WTC11 (cell line): Measurements from ENCODE around the gene CRADD. TPM values are rescaled to one million over a fixed set of nuclear protein-coding genes. Genes with fewer than 3 reads are reported as not detected.

Experiments used
- ATAC-seq: fragments of 200-7000 bp; cut with Tn5 transposase; 2 replicates; pipeline ENCODE4 v1.10.0; 2021; ENCODE audit warnings: mild to moderate bottlenecking, moderate library complexity
- CTCF ChIA-PET: fragments of 300-600 bp; sonication (Branson Sonifier 250); formaldehyde crosslinking; loops from one replicate; lab custom pipeline; 2021; ENCODE audit warnings: antibody characterized with exemption; lab: Charles Lee
- POLR2A ChIA-PET: fragments of 350-600 bp; sonication (Branson Sonifier 250); formaldehyde crosslinking; loops from one replicate; lab custom pipeline; 2021; ENCODE audit warnings: antibody characterized with exemption; lab: Charles Lee
- DNase-seq: peaks from one replicate; pipeline ENCODE4 v3.0.0; 2021; ENCODE audit warnings: low spot score
- H3K27ac Mint-ChIP-seq: 2 replicates; pipeline ENCODE4 v1.8.0; 2021; ENCODE audit warnings: mixed read lengths
- H3K27me3 Mint-ChIP-seq: 2 replicates; pipeline ENCODE4 v1.8.0; 2021; ENCODE audit warnings: low read depth, mild to moderate bottlenecking, moderate library complexity, mixed read lengths
- H3K36me3 Mint-ChIP-seq: 2 replicates; pipeline ENCODE4 v1.8.0; 2021; ENCODE audit warnings: mixed read lengths
- H3K4me1 Mint-ChIP-seq: 2 replicates; pipeline ENCODE4 v1.8.0; 2022; ENCODE audit warnings: mixed read lengths
- H3K4me3 Mint-ChIP-seq: 2 replicates; pipeline ENCODE4 v1.8.0; 2021; ENCODE audit warnings: mild to moderate bottlenecking, moderate library complexity, mixed read lengths
- H3K9me3 Mint-ChIP-seq: 2 replicates; pipeline ENCODE4 v1.8.0; 2021; ENCODE audit warnings: mixed read lengths
- ATF2 ChIP-seq: sonication (generic); formaldehyde crosslinking; IDR thresholded peaks from 2 replicates; pipeline ENCODE4 v1.8.1; 2022; ENCODE audit warnings: low read depth, missing genetic modification reagents, borderline replicate concordance
- CBFB ChIP-seq: sonication (generic); formaldehyde crosslinking; IDR thresholded peaks from 2 replicates; pipeline ENCODE4 v1.8.1; 2022; ENCODE audit warnings: mild to moderate bottlenecking, low read depth, missing genetic modification reagents
- CTCF ChIP-seq: fragments of 200-600 bp; IDR thresholded peaks from 2 replicates; pipeline ENCODE4 v1.8.0; 2022; ENCODE audit warnings: antibody characterized with exemption
- ETV6 ChIP-seq: sonication (generic); formaldehyde crosslinking; IDR thresholded peaks from 2 replicates; pipeline ENCODE4 v1.8.1; 2022; ENCODE audit warnings: mild to moderate bottlenecking, missing genetic modification reagents
- HMGA2 ChIP-seq: fragments of 250-450 bp; sonication (Bioruptor Pico); IDR thresholded peaks from 2 replicates; pipeline ENCODE4 v1.4.0; 2021; ENCODE audit warnings: mild to moderate bottlenecking, moderate library complexity
- MXD4 ChIP-seq: fragments of 250-450 bp; sonication (Bioruptor Pico); IDR thresholded peaks from 2 replicates; pipeline ENCODE4 v1.8.0; 2021; ENCODE audit warnings: mild to moderate bottlenecking, moderate library complexity, borderline replicate concordance
- NFE2L1 ChIP-seq: sonication (generic); formaldehyde crosslinking; IDR thresholded peaks from 2 replicates; pipeline ENCODE4 v1.8.1; 2023; ENCODE audit warnings: missing genetic modification reagents
- NFYB ChIP-seq: sonication (generic); formaldehyde crosslinking; conservative IDR thresholded peaks from 2 replicates; pipeline ENCODE4 v1.8.0; 2022; ENCODE audit warnings: low read depth, missing genetic modification reagents
- NR1H2 ChIP-seq: sonication (generic); formaldehyde crosslinking; IDR thresholded peaks from 2 replicates; pipeline ENCODE4 v1.9.0; 2021; ENCODE audit warnings: mild to moderate bottlenecking, moderate library complexity, missing genetic modification reagents
- NR2C2 ChIP-seq: sonication (generic); formaldehyde crosslinking; IDR thresholded peaks from 2 replicates; pipeline ENCODE4 v1.8.0; 2022; ENCODE audit warnings: mild to moderate bottlenecking, missing genetic modification reagents
- NR3C1 ChIP-seq: sonication (generic); formaldehyde crosslinking; conservative IDR thresholded peaks from 2 replicates; pipeline ENCODE4 v1.8.1; 2023; ENCODE audit warnings: low read depth, mild to moderate bottlenecking, missing genetic modification reagents
- OVOL2 ChIP-seq: fragments of 250-450 bp; sonication (Bioruptor Pico); IDR thresholded peaks from 2 replicates; pipeline ENCODE4 v1.9.0; 2021; ENCODE audit warnings: mild to moderate bottlenecking, borderline replicate concordance
- PRRX2 ChIP-seq: fragments of 250-450 bp; sonication (Bioruptor Pico); IDR thresholded peaks from 2 replicates; pipeline ENCODE4 v1.8.0; 2021; ENCODE audit warnings: mild to moderate bottlenecking
- SMAD3 ChIP-seq: sonication (generic); formaldehyde crosslinking; IDR thresholded peaks from 2 replicates; pipeline ENCODE4 v1.8.0; 2022; ENCODE audit warnings: missing genetic modification reagents, mild to moderate bottlenecking, borderline replicate concordance
- SP1 ChIP-seq: sonication (generic); formaldehyde crosslinking; conservative IDR thresholded peaks from 2 replicates; pipeline ENCODE4 v1.8.1; 2022; ENCODE audit warnings: missing genetic modification reagents
- USF1 ChIP-seq: sonication (generic); formaldehyde crosslinking; IDR thresholded peaks from 2 replicates; pipeline ENCODE4 v1.8.0; 2022; ENCODE audit warnings: mild to moderate bottlenecking, missing genetic modification reagents
- ZNF232 ChIP-seq: sonication (generic); formaldehyde crosslinking; IDR thresholded peaks from 2 replicates; pipeline ENCODE4 v1.8.0; 2022; ENCODE audit warnings: mild to moderate bottlenecking, missing genetic modification reagents
- ZNF281 ChIP-seq: sonication (generic); formaldehyde crosslinking; IDR thresholded peaks from 2 replicates; pipeline ENCODE4 v1.8.0; 2023; ENCODE audit warnings: mild to moderate bottlenecking, missing genetic modification reagents
- ZNF396 ChIP-seq: fragments of 250-450 bp; sonication (Bioruptor Pico); IDR thresholded peaks from 2 replicates; pipeline ENCODE4 v1.8.0; 2021; ENCODE audit warnings: mild to moderate bottlenecking, moderate library complexity, borderline replicate concordance
- ZNF416 ChIP-seq: fragments of 250-450 bp; sonication (Bioruptor Pico); IDR thresholded peaks from 2 replicates; pipeline ENCODE4 v1.9.0; 2021; ENCODE audit warnings: mild to moderate bottlenecking, inconsistent platforms
- ZNF671 ChIP-seq: fragments of 250-450 bp; sonication (Bioruptor Pico); IDR thresholded peaks from 2 replicates; pipeline ENCODE4 v1.8.0; 2021; ENCODE audit warnings: mild to moderate bottlenecking
- total RNA-seq: library from RNA; stranded (reverse); gene quantifications from 3 replicates; pipeline ENCODE4 v1.2.3, GENCODE V29; 2021
- TF ChIP-seq, protein P1 (sequence below): fragments of 250-450 bp; sonication (Bioruptor Pico); IDR thresholded peaks from 2 replicates; pipeline ENCODE4 v1.9.0; 2021; ENCODE audit warnings: mild to moderate bottlenecking

The CRADD gene
- total RNA-seq, 1 experiment from 2014 or later = 11.6 TPM

GRCh38 chr12:93632383-93632782 is 44.8 kb upstream of the CRADD start:
- Mint-ChIP-seq H3K27me3 (no peaks in the 10 kb centered on the region), H3K4me3 (no peak overlapping the region), H3K9me3 (peaks cover 18% of the 10 kb centered on the region), H3K4me1 (no peaks in the 10 kb centered on the region), H3K27ac (no peak overlapping the region), H3K36me3 (peaks cover 13% of the 10 kb centered on the region)
- ChIA-PET CTCF (no interaction called here), POLR2A (no interaction called here)
- TF ChIP-seq ZNF671 (CRISPR knock-in tag) (no peak), ZNF232 (CRISPR knock-in tag) (no peak), CBFB (CRISPR knock-in tag) (no peak), PRRX2 (no peak), NR3C1 (CRISPR knock-in tag) (no peak), ZNF416 (CRISPR knock-in tag) (no peak), ZNF281 (CRISPR knock-in tag) (no peak), USF1 (CRISPR knock-in tag) (no peak), NR1H2 (CRISPR knock-in tag) (no peak), NFE2L1 (CRISPR knock-in tag) (no peak), SP1 (CRISPR knock-in tag) (no peak), SMAD3 (CRISPR knock-in tag) (no peak), MXD4 (no peak), CTCF (no peak), ETV6 (CRISPR knock-in tag) (no peak)
- TF ChIP-seq, protein P1, sequence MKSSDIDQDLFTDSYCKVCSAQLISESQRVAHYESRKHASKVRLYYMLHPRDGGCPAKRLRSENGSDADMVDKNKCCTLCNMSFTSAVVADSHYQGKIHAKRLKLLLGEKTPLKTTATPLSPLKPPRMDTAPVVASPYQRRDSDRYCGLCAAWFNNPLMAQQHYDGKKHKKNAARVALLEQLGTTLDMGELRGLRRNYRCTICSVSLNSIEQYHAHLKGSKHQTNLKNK = no peak
- ATAC-seq = no peak
- no peak for DNase-seq

DNA sequence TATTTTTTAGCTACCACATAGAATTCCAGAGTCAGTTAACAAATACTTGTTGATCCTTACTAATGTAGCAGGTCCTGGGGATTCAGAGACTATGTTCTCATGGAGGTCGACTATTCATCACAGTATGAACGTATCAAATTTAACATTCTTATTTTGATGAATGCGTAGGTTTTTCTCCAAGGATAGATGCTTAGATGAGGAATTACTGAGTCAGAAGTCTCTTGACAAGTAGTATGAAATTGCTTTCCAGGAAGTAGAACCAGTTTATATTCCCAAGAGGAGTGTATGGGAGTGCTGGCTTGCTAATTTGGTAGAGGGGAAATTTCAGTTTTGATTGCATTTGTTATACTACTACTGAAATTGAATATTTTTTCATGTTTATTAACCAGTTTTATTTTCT is 42.8 kb upstream of the CRADD start:
- ATAC-seq (no peak), DNase-seq (no peak)
- peaks cover 10% of the 10 kb centered on the region for H3K4me1 Mint-ChIP-seq
- H3K9me3 Mint-ChIP-seq = peaks cover 15% of the 10 kb centered on the region
- CTCF ChIA-PET = no interaction called here
- TF ChIP-seq ATF2 (CRISPR knock-in tag) (no peak), ZNF396 (CRISPR knock-in tag) (no peak)
- no peak overlapping the region for H3K4me3 Mint-ChIP-seq
- peaks cover 13% of the 10 kb centered on the region for H3K36me3 Mint-ChIP-seq
- H3K27me3 Mint-ChIP-seq = peaks cover 4% of the 10 kb centered on the region; the same call in 1 of the 2 replicates
- no peak overlapping the region for H3K27ac Mint-ChIP-seq
- POLR2A ChIA-PET = no interaction called here

- peaks cover 10% of the 10 kb centered on the region for H3K4me1 Mint-ChIP-seq
- no peak overlapping the region for H3K4me3 Mint-ChIP-seq
- peaks cover 13% of the 10 kb centered on the region for H3K36me3 Mint-ChIP-seq
- no peak overlapping the region for H3K27ac Mint-ChIP-seq
- DNase-seq = no peak
- ATAC-seq = no peak
- H3K9me3 Mint-ChIP-seq = peaks cover 17% of the 10 kb centered on the region
- H3K27me3 Mint-ChIP-seq = peaks cover 4% of the 10 kb centered on the region; the same call in 1 of the 2 replicates
- POLR2A ChIA-PET = no interaction called here
- CTCF ChIA-PET = no interaction called here
- TF ChIP-seq NFYB = no peak
- TF ChIP-seq HMGA2 (CRISPR knock-in tag) = no peak
- no peak for TF ChIP-seq ATF2 (CRISPR knock-in tag)
- TF ChIP-seq NR2C2 (CRISPR knock-in tag) = no peak
- TF ChIP-seq SP1 (CRISPR knock-in tag) = no peak
- TF ChIP-seq OVOL2 (CRISPR knock-in tag) = no peak
- no peak for TF ChIP-seq CTCF
Measured at GRCh38 chr12:93636708-93637107, 40.5 kb upstream of the CRADD start.
